Panc1 (cell line): ENCODE data around the gene RPS6KA1. TPM values are rescaled to one million over a fixed set of nuclear protein-coding genes. Genes with fewer than 3 reads are reported as not detected.

Source experiments
- ATAC-seq: fragments of 200-7000 bp; cut with Tn5 transposase; 2 replicates; pipeline ENCODE4 v1.9.1; 2020; ENCODE audit warnings: mild to moderate bottlenecking, moderate library complexity
- BruUV-seq: library from RNA; stranded (reverse); fragments of 400-500 nt; replicated peaks from 2 replicates; lab custom pipeline; 2021; lab: Mats Ljungman, UMichigan
- CTCF ChIA-PET: fragments of 300-600 bp; sonication (Branson Sonifier 250); formaldehyde crosslinking; loops from one replicate; lab custom pipeline; 2022; ENCODE audit warnings: antibody characterized with exemption; lab: Charles Lee
- POLR2A ChIA-PET: fragments of 300-600 bp; sonication (Branson Sonifier 250); formaldehyde crosslinking; loops from one replicate; lab custom pipeline; 2022; ENCODE audit warnings: antibody characterized with exemption; lab: Charles Lee
- DNase-seq: peaks from one replicate; pipeline ENCODE4 v3.0.0-alpha.2; 2010; ENCODE audit warnings: low read depth, low spot score
- H3K27ac ChIP-seq: 2 replicates; pipeline ENCODE4 v1.5.1; 2011; ENCODE audit warnings: mild to moderate bottlenecking, low read length, inconsistent platforms
- H3K27me3 ChIP-seq: fragments of 200-500 bp; sonication (Bioruptor generic); 2 replicates; pipeline ENCODE4 v1.6.0; 2014; ENCODE audit warnings: low read length, inconsistent platforms; ENCODE audit not compliant: control insufficient read depth, insufficient read depth
- H3K36me3 ChIP-seq: fragments of 200-500 bp; sonication (Bioruptor generic); 2 replicates; pipeline ENCODE4 v1.5.1; 2014; ENCODE audit warnings: inconsistent platforms, mild to moderate bottlenecking, low read length, moderate library complexity; ENCODE audit not compliant: control insufficient read depth, insufficient read depth
- H3K4me1 ChIP-seq: 2 replicates; pipeline ENCODE4 v1.5.1; 2011; ENCODE audit warnings: inconsistent platforms, mild to moderate bottlenecking, low read length, moderate library complexity; ENCODE audit not compliant: control insufficient read depth, insufficient read depth
- H3K4me3 ChIP-seq, 2 experiments: 2 replicates each; pipeline ENCODE4 v1.5.1; 2011 to 2012; ENCODE audit warnings: low read depth in 2 of 2, low read length in 2 of 2, mild to moderate bottlenecking in 2 of 2, inconsistent platforms in 1 of 2, moderate library complexity in 1 of 2
- H3K9me3 ChIP-seq: fragments of 200-500 bp; sonication (Bioruptor generic); 2 replicates; pipeline ENCODE4 v1.5.1; 2014; ENCODE audit warnings: low read depth, mild to moderate bottlenecking, inconsistent platforms, low read length, moderate library complexity; ENCODE audit not compliant: control insufficient read depth, insufficient read depth
- CTCF ChIP-seq: fragments of 450-650 bp; IDR thresholded peaks from 2 replicates; pipeline ENCODE4 v1.5.1; 2017; ENCODE audit warnings: mild to moderate bottlenecking
- POLR2AphosphoS5 ChIP-seq: IDR thresholded peaks from 2 replicates; pipeline ENCODE4 v1.6.1; 2012; ENCODE audit warnings: mild to moderate bottlenecking, low read depth, low read length, moderate library complexity
- REST ChIP-seq, 2 experiments: IDR thresholded peaks; 2 replicates each; pipeline ENCODE4 v1.6.1; 2011 to 2012; ENCODE audit warnings: low read depth in 2 of 2, control low read depth in 1 of 2, low read length in 1 of 2, mild to moderate bottlenecking in 1 of 2, moderate library complexity in 1 of 2; ENCODE audit not compliant: insufficient read depth in 1 of 2
- SIN3A ChIP-seq: IDR thresholded peaks from 2 replicates; pipeline ENCODE4 v1.6.1; 2012; ENCODE audit warnings: low read depth, mild to moderate bottlenecking, low read length, moderate library complexity, borderline replicate concordance; ENCODE audit not compliant: insufficient read depth
- TCF7L2 ChIP-seq: IDR thresholded peaks from 2 replicates; pipeline ENCODE4 v1.6.1; 2011; ENCODE audit warnings: mild to moderate bottlenecking, low read depth, low read length, inconsistent platforms
- in situ Hi-C: cut with HindIII; loops from 2 replicates; pipeline ENCODE4 v1.10.0; 2016; ENCODE audit warnings: low sequenced_read_pairs, low pct_unique_long_range_greater_than_20kb
- intact Hi-C: fragments of 100-400 bp; cut with micrococcal nuclease; formaldehyde crosslinking; loops from one replicate; pipeline ENCODE4 v1.10.0; 2022; ENCODE audit not compliant: unreplicated experiment
- total RNA-seq: library from RNA; stranded (reverse); gene quantifications from one replicate; pipeline ENCODE4 v1.2.1, GENCODE V29; 2021; ENCODE audit not compliant: unreplicated experiment

The RPS6KA1 gene
- total RNA-seq, 1 experiment from 2014 or later = 44.0 TPM

GRCh38 chr1:26518355-26518754 is 11.2 kb upstream of the RPS6KA1 start:
- ChIA-PET CTCF (interaction anchor here (0.6 kb wide), 1 partner anchor 82 kb away, joined by 3 read pairs; no protein-coding TSS in a partner anchor), POLR2A (interaction anchor here (1.0 kb wide), 1 partner anchor 18 kb away, joined by 15 read pairs; no protein-coding TSS in a partner anchor)
- BruUV-seq = no TSS peak
- H3K36me3 ChIP-seq = no peaks in the 10 kb centered on the region
- no peak for ATAC-seq
- H3K9me3 ChIP-seq = no peaks in the 10 kb centered on the region
- in situ Hi-C loops = no loop called here
- no peak for DNase-seq
- no peaks in the 10 kb centered on the region for H3K27me3 ChIP-seq
- no peak overlapping the region for H3K27ac ChIP-seq
- TF ChIP-seq POLR2AphosphoS5 (no peak), SIN3A (no peak), REST (IDR thresholded peaks at IDR 0.05; ENCODE audit: insufficient read depth in 1 of 2, low read depth in 2 of 2, low read length in 1 of 2) (no peak), TCF7L2 (no peak), CTCF (no peak)
- no peaks in the 10 kb centered on the region for H3K4me1 ChIP-seq
- intact Hi-C loops = no loop called here
- no peak overlapping the region for H3K4me3 ChIP-seq

- Histone ChIP-seq H3K4me1 (no peaks in the 10 kb centered on the region), H3K27me3 (no peaks in the 10 kb centered on the region), H3K4me3 (no peak overlapping the region), H3K9me3 (no peaks in the 10 kb centered on the region), H3K36me3 (no peaks in the 10 kb centered on the region), H3K27ac (no peak overlapping the region)
- intact Hi-C loops = no loop called here
- ATAC-seq = no peak
- TF ChIP-seq TCF7L2 = no peak
- TF ChIP-seq CTCF = no peak
- no peak for TF ChIP-seq POLR2AphosphoS5
- CTCF ChIA-PET = no interaction called here
- POLR2A ChIA-PET = no interaction called here
- DNase-seq = no peak
- no TSS peak for BruUV-seq
- in situ Hi-C loops = no loop called here
These were observed 9.2 kb upstream of the RPS6KA1 start for GRCh38 chr1:26520339-26520738.
